Colonic mucosa (tissue), 4 donors: ENCODE data around the gene RBPJL. TPM values are rescaled to one million over a fixed set of nuclear protein-coding genes. Genes with fewer than 3 reads are reported as not detected.

Experiments
- DNase-seq: peaks from one replicate; pipeline ENCODE4 v3.0.0-alpha.2; 2020
- H3K27ac ChIP-seq: fragments of 200-600 bp; one replicate; pipeline ENCODE4 v1.8.0; 2021
- H3K27me3 ChIP-seq: fragments of 200-600 bp; one replicate; pipeline ENCODE4 v1.8.0; 2021
- H3K36me3 ChIP-seq: fragments of 200-600 bp; one replicate; pipeline ENCODE4 v1.8.0; 2021
- H3K4me1 ChIP-seq: fragments of 200-600 bp; one replicate; pipeline ENCODE4 v1.8.0; 2021; ENCODE audit warnings: mild to moderate bottlenecking
- H3K4me3 ChIP-seq: fragments of 200-600 bp; one replicate; pipeline ENCODE4 v1.8.0; 2021
- H3K9ac ChIP-seq, 2 donors: one replicate each; pipeline ENCODE4 v1.7.0; 2013; ENCODE audit warnings: control low read depth in 2 of 2, low read depth in 2 of 2, low read length in 2 of 2
- H3K9me3 ChIP-seq: fragments of 200-600 bp; one replicate; pipeline ENCODE4 v1.8.0; 2021
- CTCF ChIP-seq: fragments of 200-600 bp; IDR thresholded peaks from one replicate; pipeline ENCODE4 v1.8.0; 2022; ENCODE audit warnings: antibody characterized with exemption, mild to moderate bottlenecking
- intact Hi-C: fragments of 100-400 bp; cut with DNase I; formaldehyde crosslinking; loops from one replicate; pipeline ENCODE4 v1.14.1; 2022
- total RNA-seq, 2 donors: library from RNA; stranded (reverse); fragmentation: NEBNext Ultra II Directional in 1 of 2; extraction: Animal tissue kit (Norgen Biotek cat#: 25700) in 1 of 2; gene quantifications; one replicate each; pipeline ENCODE4 v1.2.1, GENCODE V29; 2021
- donor health status: healthy.
- donor health status: DM: no; HTN: no; CAD: no.
- donor health status: DM: no; HTN: no; CAD: no.

The RBPJL gene
- total RNA-seq, 2 donors from 2014 or later: 0.74 TPM; not detected in 1

GRCh38 chr20:45313065-45313695 is 6.5 kb downstream of the RBPJL start:
- Histone ChIP-seq H3K4me3 (no peak overlapping the region), H3K27me3 (peaks cover 23% of the 10 kb centered on the region), H3K36me3 (no peaks in the 10 kb centered on the region), H3K9ac (no peak overlapping the region), H3K27ac (no peak overlapping the region), H3K9me3 (no peaks in the 10 kb centered on the region), H3K4me1 (no peaks in the 10 kb centered on the region)
- intact Hi-C loops: no loop called here
- no peak for DNase-seq
- no peak for TF ChIP-seq CTCF

GRCh38 chr20:45313943-45314342 is 7.3 kb downstream of the RBPJL start:
- DNase-seq: no peak
- H3K36me3 ChIP-seq: no peaks in the 10 kb centered on the region
- H3K9me3 ChIP-seq: no peaks in the 10 kb centered on the region
- TF ChIP-seq CTCF: no peak
- no peak overlapping the region for H3K27ac ChIP-seq
- H3K9ac ChIP-seq: no peak overlapping the region
- no peak overlapping the region for H3K4me3 ChIP-seq
- intact Hi-C loops: no loop called here
- H3K4me1 ChIP-seq: no peaks in the 10 kb centered on the region
- peaks cover 23% of the 10 kb centered on the region for H3K27me3 ChIP-seq

- no peak for TF ChIP-seq CTCF
- Histone ChIP-seq H3K36me3 (no peaks in the 10 kb centered on the region), H3K27me3 (peaks cover 23% of the 10 kb centered on the region), H3K4me1 (no peaks in the 10 kb centered on the region), H3K9ac (no peak overlapping the region), H3K4me3 (no peak overlapping the region), H3K9me3 (no peaks in the 10 kb centered on the region), H3K27ac (no peak overlapping the region)
- intact Hi-C loops: loop anchor here (5.0 kb wide), 1 partner anchor 452 kb away; no protein-coding TSS in a partner anchor
- no peak for DNase-seq
Measured at GRCh38 chr20:45315672-45316071, 9.0 kb downstream of the RBPJL start.

GRCh38 chr20:45316150-45317080 is 9.8 kb downstream of the RBPJL start:
- no peak for DNase-seq
- no peak overlapping the region for H3K9ac ChIP-seq
- no peak overlapping the region for H3K4me3 ChIP-seq
- intact Hi-C loops: loop anchor here (5.0 kb wide), 1 partner anchor 451 kb away; no protein-coding TSS in a partner anchor
- H3K36me3 ChIP-seq: no peaks in the 10 kb centered on the region
- peaks cover 22% of the 10 kb centered on the region for H3K27me3 ChIP-seq
- no peak overlapping the region for H3K27ac ChIP-seq
- no peaks in the 10 kb centered on the region for H3K9me3 ChIP-seq
- H3K4me1 ChIP-seq: no peaks in the 10 kb centered on the region
- TF ChIP-seq CTCF: no peak

GRCh38 chr20:45317826-45318225 is 11.2 kb downstream of the RBPJL start:
- Histone ChIP-seq H3K36me3 (no peaks in the 10 kb centered on the region), H3K9me3 (no peaks in the 10 kb centered on the region), H3K4me1 (peaks cover 4% of the 10 kb centered on the region), H3K27ac (no peak overlapping the region), H3K9ac (no peak overlapping the region), H3K27me3 (peaks cover 13% of the 10 kb centered on the region), H3K4me3 (no peak overlapping the region)
- intact Hi-C loops: loop anchor here (5.0 kb wide), 1 partner anchor 449 kb away; no protein-coding TSS in a partner anchor
- DNase-seq: no peak
- TF ChIP-seq CTCF: no peak
